Panc1 (cell line): ENCODE data around the gene CACNA1C.

Source experiments
- CTCF ChIP-seq: fragments of 450-650 bp; IDR thresholded peaks from 2 replicates; pipeline ENCODE4 v1.5.1; 2017; ENCODE audit warnings: mild to moderate bottlenecking
- POLR2AphosphoS5 ChIP-seq: IDR thresholded peaks from 2 replicates; pipeline ENCODE4 v1.6.1; 2012; ENCODE audit warnings: mild to moderate bottlenecking, low read depth, low read length, moderate library complexity
- TCF7L2 ChIP-seq: IDR thresholded peaks from 2 replicates; pipeline ENCODE4 v1.6.1; 2011; ENCODE audit warnings: mild to moderate bottlenecking, low read depth, low read length, inconsistent platforms

- TF ChIP-seq CTCF (no peak), POLR2AphosphoS5 (no peak), TCF7L2 (no peak)
Observed at GRCh38 chr12:2719392-2719791, 666.6 kb downstream of the CACNA1C start.
